Activated B cell treated with CpG ODN at 0.5 μM for 24 hours (primary cell): Measurements from ENCODE around the gene GRID2. TPM values are rescaled to one million over a fixed set of nuclear protein-coding genes. Genes with fewer than 3 reads are reported as not detected.

Experiments used
- ATAC-seq: fragments of 200-7000 bp; cut with Tn5 transposase; one replicate; pipeline ENCODE4 v1.10.0; 2021; ENCODE audit warnings: low read depth, mild to moderate bottlenecking, moderate library complexity
- CTCF ChIA-PET: fragments of 350-600 bp; sonication (Branson Sonifier 250); formaldehyde crosslinking; loops from one replicate; lab custom pipeline; 2021; ENCODE audit warnings: antibody characterized with exemption; lab: Charles Lee
- POLR2A ChIA-PET: fragments of 350-600 bp; sonication (Branson Sonifier 250); formaldehyde crosslinking; loops from one replicate; lab custom pipeline; 2021; ENCODE audit warnings: antibody characterized with exemption; lab: Charles Lee
- DNase-seq: peaks from one replicate; pipeline ENCODE4 v3.0.0; 2022
- H3K27ac Mint-ChIP-seq: one replicate; pipeline ENCODE4 v1.8.0; 2020; ENCODE audit warnings: mixed read lengths
- H3K27me3 Mint-ChIP-seq: one replicate; pipeline ENCODE4 v1.8.0; 2021; ENCODE audit warnings: mixed read lengths
- H3K36me3 Mint-ChIP-seq: one replicate; pipeline ENCODE4 v1.8.0; 2021; ENCODE audit warnings: low read depth, mixed read lengths
- H3K4me1 Mint-ChIP-seq: one replicate; pipeline ENCODE4 v1.8.0; 2021; ENCODE audit warnings: mixed read lengths
- H3K4me3 Mint-ChIP-seq: one replicate; pipeline ENCODE4 v1.8.0; 2020; ENCODE audit warnings: mild to moderate bottlenecking, mixed read lengths
- H3K9me3 Mint-ChIP-seq: one replicate; pipeline ENCODE4 v1.8.0; 2020; ENCODE audit warnings: mixed read lengths
- intact Hi-C: fragments of 100-400 bp; cut with micrococcal nuclease; formaldehyde crosslinking; loops from one replicate; pipeline ENCODE4 v1.15.1; 2024
- total RNA-seq: library from RNA; stranded (reverse); gene quantifications from 2 replicates; pipeline ENCODE4 v1.2.3, GENCODE V29; 2022
- TF ChIP-seq, protein P1 (sequence below): fragments of 200-600 bp; IDR thresholded peaks from one replicate; pipeline ENCODE4 v1.8.0; 2022; ENCODE audit warnings: antibody characterized with exemption, mild to moderate bottlenecking

The GRID2 gene
- total RNA-seq, 1 donor from 2014 or later: not detected

DNA sequence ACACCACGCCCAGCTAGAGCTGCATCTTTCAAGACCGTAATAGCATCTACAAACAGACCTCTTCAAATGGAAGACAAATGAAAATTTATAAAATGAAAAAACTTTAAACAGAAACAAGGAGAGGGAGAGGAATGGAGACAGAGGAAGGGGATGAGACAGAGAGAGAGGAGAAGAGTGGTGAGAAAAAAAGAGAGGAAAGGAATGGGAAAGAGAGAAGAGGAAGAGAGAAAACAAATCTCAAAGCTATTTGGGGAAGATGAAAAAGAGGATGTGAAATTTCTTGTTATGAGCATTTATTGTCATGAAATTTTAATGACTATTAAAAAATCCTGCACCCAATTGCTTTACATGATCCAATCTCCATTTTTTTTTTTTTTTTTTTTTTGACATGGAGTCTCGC is 726.9 kb downstream of the GRID2 start:
- DNase-seq (no peak), ATAC-seq (no peak)
- intact Hi-C loops: no loop called here
- H3K27me3 Mint-ChIP-seq: no peaks in the 10 kb centered on the region
- POLR2A ChIA-PET: no interaction called here
- no peak overlapping the region for H3K27ac Mint-ChIP-seq
- TF ChIP-seq, protein P1, sequence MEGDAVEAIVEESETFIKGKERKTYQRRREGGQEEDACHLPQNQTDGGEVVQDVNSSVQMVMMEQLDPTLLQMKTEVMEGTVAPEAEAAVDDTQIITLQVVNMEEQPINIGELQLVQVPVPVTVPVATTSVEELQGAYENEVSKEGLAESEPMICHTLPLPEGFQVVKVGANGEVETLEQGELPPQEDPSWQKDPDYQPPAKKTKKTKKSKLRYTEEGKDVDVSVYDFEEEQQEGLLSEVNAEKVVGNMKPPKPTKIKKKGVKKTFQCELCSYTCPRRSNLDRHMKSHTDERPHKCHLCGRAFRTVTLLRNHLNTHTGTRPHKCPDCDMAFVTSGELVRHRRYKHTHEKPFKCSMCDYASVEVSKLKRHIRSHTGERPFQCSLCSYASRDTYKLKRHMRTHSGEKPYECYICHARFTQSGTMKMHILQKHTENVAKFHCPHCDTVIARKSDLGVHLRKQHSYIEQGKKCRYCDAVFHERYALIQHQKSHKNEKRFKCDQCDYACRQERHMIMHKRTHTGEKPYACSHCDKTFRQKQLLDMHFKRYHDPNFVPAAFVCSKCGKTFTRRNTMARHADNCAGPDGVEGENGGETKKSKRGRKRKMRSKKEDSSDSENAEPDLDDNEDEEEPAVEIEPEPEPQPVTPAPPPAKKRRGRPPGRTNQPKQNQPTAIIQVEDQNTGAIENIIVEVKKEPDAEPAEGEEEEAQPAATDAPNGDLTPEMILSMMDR: no peak
- no peaks in the 10 kb centered on the region for H3K36me3 Mint-ChIP-seq
- CTCF ChIA-PET: no interaction called here
- peaks cover 8% of the 10 kb centered on the region for H3K9me3 Mint-ChIP-seq
- H3K4me1 Mint-ChIP-seq: peaks cover 2% of the 10 kb centered on the region
- no peak overlapping the region for H3K4me3 Mint-ChIP-seq

DNA sequence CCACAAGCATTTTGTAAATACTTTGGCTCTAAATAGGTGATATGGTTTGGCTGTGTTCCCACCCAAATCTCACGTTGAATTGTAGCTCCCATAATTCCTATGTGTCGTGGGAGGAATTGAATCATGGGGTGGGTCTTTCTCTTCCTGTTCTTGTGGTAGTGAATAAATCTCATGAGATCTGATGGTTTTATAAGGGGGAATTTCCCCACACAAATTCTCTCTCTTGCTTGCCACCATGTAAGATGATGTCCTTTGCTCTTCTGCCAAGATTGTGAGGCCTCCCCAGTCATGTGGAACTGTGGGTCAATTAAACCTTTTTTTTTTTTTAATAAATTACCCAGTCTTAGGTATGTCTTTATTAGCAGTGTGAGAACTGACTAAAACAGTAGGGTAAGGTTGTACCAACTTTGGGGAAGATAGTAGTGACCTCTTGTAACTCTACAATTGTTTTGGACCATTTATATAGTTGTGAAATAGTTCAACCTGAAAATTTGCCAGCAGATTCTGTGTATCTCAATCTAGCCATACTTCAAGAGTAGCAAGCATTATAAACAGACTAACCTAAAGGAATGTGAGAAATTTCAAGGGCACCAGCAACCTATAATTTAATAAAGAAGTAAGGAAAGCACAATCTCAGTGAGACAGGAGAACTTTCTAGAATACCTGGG is 727.8 kb downstream of the GRID2 start:
- intact Hi-C loops: no loop called here
- TF ChIP-seq, protein P1: no peak
- ChIA-PET POLR2A (no interaction called here), CTCF (no interaction called here)
- no peaks in the 10 kb centered on the region for H3K27me3 Mint-ChIP-seq
- no peak overlapping the region for H3K27ac Mint-ChIP-seq
- peaks cover 8% of the 10 kb centered on the region for H3K9me3 Mint-ChIP-seq
- ATAC-seq: no peak
- H3K36me3 Mint-ChIP-seq: no peaks in the 10 kb centered on the region
- no peak for DNase-seq
- no peak overlapping the region for H3K4me3 Mint-ChIP-seq
- peaks cover 2% of the 10 kb centered on the region for H3K4me1 Mint-ChIP-seq

DNA sequence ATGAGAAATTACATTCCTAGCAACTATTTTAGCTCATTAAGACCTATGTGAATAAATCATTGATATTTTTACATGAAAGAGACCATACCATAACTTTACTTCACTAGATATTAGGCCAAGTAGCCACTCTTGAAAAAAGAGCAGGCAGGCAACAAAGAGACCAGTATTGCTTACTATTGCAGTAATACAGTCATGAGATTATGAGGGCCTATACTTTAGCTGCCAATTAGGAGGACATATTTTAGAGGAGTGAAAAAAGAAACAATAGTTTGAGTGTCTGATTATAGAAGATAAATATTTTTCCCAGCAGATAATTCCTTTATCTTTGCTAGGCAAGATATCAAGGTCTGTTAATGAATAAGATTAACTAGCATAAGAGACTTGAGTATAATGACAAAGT is 739.0 kb downstream of the GRID2 start:
- ChIA-PET CTCF (no interaction called here), POLR2A (no interaction called here)
- intact Hi-C loops: no loop called here
- no peak overlapping the region for H3K27ac Mint-ChIP-seq
- no peaks in the 10 kb centered on the region for H3K4me1 Mint-ChIP-seq
- no peaks in the 10 kb centered on the region for H3K36me3 Mint-ChIP-seq
- TF ChIP-seq, protein P1: no peak
- ATAC-seq (no peak), DNase-seq (no peak)
- H3K4me3 Mint-ChIP-seq: no peak overlapping the region
- H3K27me3 Mint-ChIP-seq: no peaks in the 10 kb centered on the region
- H3K9me3 Mint-ChIP-seq: peaks cover 3% of the 10 kb centered on the region

DNA sequence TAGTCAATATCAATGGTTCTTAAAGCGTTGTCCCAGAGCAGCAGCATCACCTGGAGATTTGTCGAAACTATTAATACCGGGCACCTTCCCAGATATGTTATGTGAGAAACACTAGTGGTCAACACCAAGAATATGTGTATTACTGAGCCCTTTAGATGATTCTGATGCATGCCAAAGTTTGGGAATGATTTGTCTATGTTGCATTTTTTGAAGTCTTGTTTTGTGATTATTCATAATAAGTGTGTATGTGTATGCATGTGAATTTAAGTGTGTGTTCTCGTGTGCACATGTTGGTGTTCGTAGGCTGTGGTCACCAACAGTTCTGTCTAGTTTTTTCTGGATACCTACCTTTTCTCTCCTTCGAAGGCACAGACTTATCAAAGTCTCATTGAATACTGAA is 749.4 kb downstream of the GRID2 start:
- Mint-ChIP-seq H3K9me3 (no peaks in the 10 kb centered on the region), H3K27me3 (no peaks in the 10 kb centered on the region), H3K27ac (no peak overlapping the region), H3K4me1 (no peaks in the 10 kb centered on the region), H3K36me3 (no peaks in the 10 kb centered on the region), H3K4me3 (no peak overlapping the region)
- ATAC-seq (no peak), DNase-seq (no peak)
- CTCF ChIA-PET: no interaction called here
- POLR2A ChIA-PET: no interaction called here
- TF ChIP-seq, protein P1: no peak
- intact Hi-C loops: no loop called here

DNA sequence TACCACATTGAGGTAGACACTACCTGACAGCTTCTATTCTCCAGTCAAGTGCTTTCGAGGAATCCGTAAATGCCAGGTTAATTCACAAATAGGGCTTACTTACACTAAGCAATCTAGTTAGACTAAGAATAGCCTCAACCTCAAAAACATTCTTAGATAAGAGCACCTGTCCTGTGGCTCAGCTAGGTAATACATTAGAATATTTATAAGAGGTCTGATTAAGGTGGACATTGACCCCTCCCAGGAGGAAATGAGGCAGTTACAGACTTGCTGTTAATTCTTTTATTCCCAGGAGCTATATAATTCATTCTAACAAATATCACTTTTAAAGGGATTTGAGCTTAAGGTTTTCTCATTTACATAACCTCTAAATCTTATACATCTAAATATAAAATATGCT is 758.1 kb downstream of the GRID2 start:
- H3K27ac Mint-ChIP-seq: no peak overlapping the region
- no peaks in the 10 kb centered on the region for H3K27me3 Mint-ChIP-seq
- CTCF ChIA-PET: no interaction called here
- H3K36me3 Mint-ChIP-seq: no peaks in the 10 kb centered on the region
- ATAC-seq (no peak), DNase-seq (no peak)
- TF ChIP-seq, protein P1: no peak
- intact Hi-C loops: no loop called here
- no peak overlapping the region for H3K4me3 Mint-ChIP-seq
- no peaks in the 10 kb centered on the region for H3K4me1 Mint-ChIP-seq
- no peaks in the 10 kb centered on the region for H3K9me3 Mint-ChIP-seq
- POLR2A ChIA-PET: no interaction called here
